Measurements from ENCODE around the gene ENTHD1.

- TF ChIP-seq CTCF (IDR thresholded peaks at IDR 0.05), result no peak
- TF ChIP-seq POLR2A (IDR thresholded peaks at IDR 0.05), result no peak
- TF ChIP-seq POLR2AphosphoS5 (IDR thresholded peaks at IDR 0.05), result no peak
These were observed 22.9 kb upstream of the ENTHD1 start for GRCh38 chr22:39916496-39916895.

Data from breast epithelium (tissue), 3 donors.